Colonic mucosa (tissue), 4 donors: Measurements from ENCODE around the gene PDE4D. TPM values are rescaled to one million over a fixed set of nuclear protein-coding genes. Genes with fewer than 3 reads are reported as not detected.

ENCODE experiments used
- DNase-seq: peaks from one replicate; pipeline ENCODE4 v3.0.0-alpha.2; 2020
- H3K27ac ChIP-seq: fragments of 200-600 bp; one replicate; pipeline ENCODE4 v1.8.0; 2021
- H3K27me3 ChIP-seq: fragments of 200-600 bp; one replicate; pipeline ENCODE4 v1.8.0; 2021
- H3K36me3 ChIP-seq: fragments of 200-600 bp; one replicate; pipeline ENCODE4 v1.8.0; 2021
- H3K4me1 ChIP-seq: fragments of 200-600 bp; one replicate; pipeline ENCODE4 v1.8.0; 2021; ENCODE audit warnings: mild to moderate bottlenecking
- H3K4me3 ChIP-seq: fragments of 200-600 bp; one replicate; pipeline ENCODE4 v1.8.0; 2021
- H3K9ac ChIP-seq, 2 donors: one replicate each; pipeline ENCODE4 v1.7.0; 2013; ENCODE audit warnings: control low read depth in 2 of 2, low read depth in 2 of 2, low read length in 2 of 2
- H3K9me3 ChIP-seq: fragments of 200-600 bp; one replicate; pipeline ENCODE4 v1.8.0; 2021
- intact Hi-C: fragments of 100-400 bp; cut with DNase I; formaldehyde crosslinking; loops from one replicate; pipeline ENCODE4 v1.14.1; 2022
- total RNA-seq, 2 donors: library from RNA; stranded (reverse); fragmentation: NEBNext Ultra II Directional in 1 of 2; extraction: Animal tissue kit (Norgen Biotek cat#: 25700) in 1 of 2; gene quantifications; one replicate each; pipeline ENCODE4 v1.2.1, GENCODE V29; 2021
- TF ChIP-seq, protein P1 (sequence below): fragments of 200-600 bp; IDR thresholded peaks from one replicate; pipeline ENCODE4 v1.8.0; 2022; ENCODE audit warnings: antibody characterized with exemption, mild to moderate bottlenecking
- donor health status: healthy.
- donor health status: DM: no; HTN: no; CAD: no.
- donor health status: DM: no; HTN: no; CAD: no.

The PDE4D gene
- total RNA-seq, 2 donors from 2014 or later, result 23.1 to 53.7 TPM

DNA sequence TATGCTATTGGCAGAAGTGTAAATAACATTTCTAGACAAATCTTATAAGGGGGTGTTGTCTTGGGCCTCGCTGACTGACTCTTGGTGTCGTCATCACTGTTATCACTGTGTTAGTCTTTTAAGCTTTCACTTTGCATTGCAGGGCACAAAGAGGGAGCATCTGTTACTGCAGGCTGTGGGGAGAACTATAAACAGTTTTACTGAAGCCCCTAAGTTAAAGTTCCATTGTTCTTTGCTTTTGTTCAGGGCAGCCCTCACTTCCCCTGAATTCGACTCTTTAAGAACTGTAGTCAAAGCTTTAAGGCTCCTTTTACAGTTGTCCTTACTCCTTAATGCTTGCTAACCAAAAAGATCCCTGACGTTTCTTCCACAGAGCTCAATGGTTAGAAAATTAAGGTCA is 705.7 kb downstream of the PDE4D start:
- H3K9ac ChIP-seq, result no peak overlapping the region
- H3K27ac ChIP-seq, result no peak overlapping the region
- H3K4me1 ChIP-seq, result no peaks in the 10 kb centered on the region
- no peak for DNase-seq
- no peaks in the 10 kb centered on the region for H3K27me3 ChIP-seq
- H3K36me3 ChIP-seq, result no peaks in the 10 kb centered on the region
- H3K9me3 ChIP-seq, result no peaks in the 10 kb centered on the region
- TF ChIP-seq, protein P1, sequence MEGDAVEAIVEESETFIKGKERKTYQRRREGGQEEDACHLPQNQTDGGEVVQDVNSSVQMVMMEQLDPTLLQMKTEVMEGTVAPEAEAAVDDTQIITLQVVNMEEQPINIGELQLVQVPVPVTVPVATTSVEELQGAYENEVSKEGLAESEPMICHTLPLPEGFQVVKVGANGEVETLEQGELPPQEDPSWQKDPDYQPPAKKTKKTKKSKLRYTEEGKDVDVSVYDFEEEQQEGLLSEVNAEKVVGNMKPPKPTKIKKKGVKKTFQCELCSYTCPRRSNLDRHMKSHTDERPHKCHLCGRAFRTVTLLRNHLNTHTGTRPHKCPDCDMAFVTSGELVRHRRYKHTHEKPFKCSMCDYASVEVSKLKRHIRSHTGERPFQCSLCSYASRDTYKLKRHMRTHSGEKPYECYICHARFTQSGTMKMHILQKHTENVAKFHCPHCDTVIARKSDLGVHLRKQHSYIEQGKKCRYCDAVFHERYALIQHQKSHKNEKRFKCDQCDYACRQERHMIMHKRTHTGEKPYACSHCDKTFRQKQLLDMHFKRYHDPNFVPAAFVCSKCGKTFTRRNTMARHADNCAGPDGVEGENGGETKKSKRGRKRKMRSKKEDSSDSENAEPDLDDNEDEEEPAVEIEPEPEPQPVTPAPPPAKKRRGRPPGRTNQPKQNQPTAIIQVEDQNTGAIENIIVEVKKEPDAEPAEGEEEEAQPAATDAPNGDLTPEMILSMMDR, result no peak
- intact Hi-C loops, result loop anchor here (5.0 to 10.0 kb wide), 4 partner anchors 179 to 607 kb away; no protein-coding TSS in a partner anchor
- H3K4me3 ChIP-seq, result no peak overlapping the region

DNA sequence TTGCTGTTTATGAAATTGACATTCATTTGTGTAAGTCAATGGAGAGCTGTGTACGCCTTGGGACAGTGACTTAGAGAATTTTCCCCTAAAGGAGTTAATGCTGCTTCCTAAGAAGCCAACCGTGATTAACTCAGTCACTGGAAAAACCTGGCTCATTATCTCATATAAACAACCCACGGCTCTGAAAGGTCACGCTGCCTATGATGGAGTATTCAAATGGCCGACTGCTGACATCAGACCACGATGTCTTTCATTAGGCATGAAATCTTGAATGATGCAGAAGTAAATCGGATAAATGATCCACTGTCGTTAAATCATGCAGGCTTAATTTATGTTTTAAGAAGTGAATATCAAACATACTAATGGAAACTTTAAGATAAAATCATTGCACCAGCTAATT is 706.9 kb downstream of the PDE4D start:
- no peaks in the 10 kb centered on the region for H3K27me3 ChIP-seq
- H3K9ac ChIP-seq, result no peak overlapping the region
- no peaks in the 10 kb centered on the region for H3K36me3 ChIP-seq
- TF ChIP-seq, protein P1, result no peak
- no peak for DNase-seq
- H3K9me3 ChIP-seq, result no peaks in the 10 kb centered on the region
- no peak overlapping the region for H3K4me3 ChIP-seq
- H3K4me1 ChIP-seq, result no peaks in the 10 kb centered on the region
- intact Hi-C loops, result loop anchor here (5.0 to 10.0 kb wide), 4 partner anchors 181 to 608 kb away; no protein-coding TSS in a partner anchor
- no peak overlapping the region for H3K27ac ChIP-seq

DNA sequence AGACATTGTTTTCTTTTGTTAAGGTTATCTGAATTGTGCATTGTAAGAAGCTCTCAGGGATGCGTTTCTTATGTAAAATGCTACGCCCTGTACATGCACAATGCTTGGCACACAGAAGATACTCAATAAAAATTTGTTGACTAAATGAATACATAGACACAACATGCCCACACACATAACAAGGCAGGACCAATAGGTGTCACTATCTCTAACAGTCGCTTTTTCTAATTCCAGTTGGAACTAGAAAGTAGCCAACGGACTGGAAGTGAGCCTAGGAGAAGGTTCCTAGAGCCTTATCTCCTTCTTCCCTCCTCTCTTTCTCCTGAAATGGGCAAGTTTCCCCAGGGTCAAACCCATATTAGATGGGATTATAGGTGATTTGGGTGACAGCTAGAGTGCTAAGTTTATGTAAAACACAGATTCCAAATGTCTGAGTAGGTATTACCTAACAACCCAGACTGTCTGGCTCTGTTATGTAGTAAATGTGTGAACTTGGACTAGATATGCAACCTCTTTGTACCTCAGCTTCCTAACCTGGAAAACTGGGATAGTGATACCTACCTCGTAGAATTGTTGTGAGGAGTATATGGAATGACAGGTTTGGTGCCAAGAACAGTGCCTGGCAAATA is 707.7 kb downstream of the PDE4D start:
- intact Hi-C loops, result loop anchor here (5.0 to 10.0 kb wide), 4 partner anchors 181 to 609 kb away; no protein-coding TSS in a partner anchor
- TF ChIP-seq, protein P1, result no peak
- Histone ChIP-seq H3K4me1 (no peaks in the 10 kb centered on the region), H3K9me3 (no peaks in the 10 kb centered on the region), H3K27ac (no peak overlapping the region), H3K27me3 (no peaks in the 10 kb centered on the region), H3K36me3 (no peaks in the 10 kb centered on the region), H3K9ac (no peak overlapping the region), H3K4me3 (no peak overlapping the region)
- no peak for DNase-seq

DNA sequence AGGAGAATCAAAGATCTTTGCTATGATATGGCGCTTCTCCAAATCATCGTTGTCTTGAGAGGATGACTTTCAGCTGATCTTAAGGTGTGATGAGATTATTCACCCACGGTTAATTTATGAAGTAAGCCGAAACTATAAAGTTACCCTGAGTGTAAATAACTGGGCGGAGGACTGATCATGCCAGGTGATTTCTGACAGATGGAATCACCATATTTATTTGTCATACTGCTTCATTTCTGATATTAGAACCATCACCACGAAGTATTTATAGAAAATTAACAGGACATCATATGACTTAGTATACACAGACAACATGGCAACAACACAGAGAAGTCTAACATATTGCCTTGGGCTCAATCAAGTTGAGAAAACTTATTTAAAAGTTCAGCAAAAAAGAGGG is 708.8 kb downstream of the PDE4D start:
- intact Hi-C loops, result loop anchor here (5.0 to 10.0 kb wide), 4 partner anchors 183 to 610 kb away; no protein-coding TSS in a partner anchor
- Histone ChIP-seq H3K36me3 (no peaks in the 10 kb centered on the region), H3K27ac (no peak overlapping the region), H3K4me1 (no peaks in the 10 kb centered on the region), H3K9me3 (no peaks in the 10 kb centered on the region), H3K27me3 (no peaks in the 10 kb centered on the region), H3K4me3 (no peak overlapping the region), H3K9ac (no peak overlapping the region)
- TF ChIP-seq, protein P1, result no peak
- DNase-seq, result no peak

DNA sequence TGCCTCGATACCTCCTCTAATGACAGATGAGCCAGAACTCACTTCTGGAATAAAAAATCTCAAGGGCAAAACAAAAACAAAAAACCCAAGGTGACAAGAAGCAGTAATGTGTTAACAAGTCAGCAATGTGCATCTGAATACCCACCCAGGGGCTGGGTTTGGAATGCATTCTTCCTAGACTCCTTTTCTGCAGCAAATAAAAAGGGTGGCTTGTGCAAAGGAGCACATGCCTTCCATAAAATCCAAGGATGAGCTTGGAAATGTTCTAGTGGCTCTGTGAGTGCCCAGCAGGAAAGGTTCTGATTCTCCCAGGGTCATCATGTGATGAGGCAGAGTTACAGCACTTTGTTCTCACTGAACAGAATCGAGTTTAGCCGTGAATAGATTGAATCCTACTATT is 710.8 kb downstream of the PDE4D start:
- H3K27me3 ChIP-seq, result no peaks in the 10 kb centered on the region
- no peaks in the 10 kb centered on the region for H3K9me3 ChIP-seq
- H3K4me1 ChIP-seq, result no peaks in the 10 kb centered on the region
- H3K4me3 ChIP-seq, result no peak overlapping the region
- DNase-seq, result no peak
- H3K9ac ChIP-seq, result no peak overlapping the region
- no peaks in the 10 kb centered on the region for H3K36me3 ChIP-seq
- TF ChIP-seq, protein P1, result no peak
- intact Hi-C loops, result loop anchor here (10.0 kb wide), 2 partner anchors 492 to 612 kb away; no protein-coding TSS in a partner anchor
- no peak overlapping the region for H3K27ac ChIP-seq
